HEK293T (cell line): ENCODE results near the gene MRGPRF.

Experiments used
- CTCF ChIA-PET: fragments of 350-600 bp; formaldehyde crosslinking; extraction: SDS; loops from one replicate; lab custom pipeline; 2021; ENCODE audit warnings: antibody characterized with exemption, inconsistent platforms; lab: Yijun Ruan, JAX
- POLR2A ChIA-PET: fragments of 350-600 bp; formaldehyde crosslinking; extraction: SDS; loops from one replicate; lab custom pipeline; 2020; ENCODE audit warnings: antibody characterized with exemption, inconsistent platforms; lab: Yijun Ruan, JAX
- DNase-seq: peaks from one replicate; pipeline ENCODE4 v3.0.0; 2012; ENCODE audit warnings: mixed read lengths; ENCODE audit errors: extremely low spot score
- ARNT ChIP-seq: fragments of 450-650 bp; IDR thresholded peaks from 2 replicates; pipeline ENCODE4 v1.6.1; 2017; ENCODE audit warnings: mild to moderate bottlenecking
- BHLHE40 ChIP-seq: fragments of 450-650 bp; IDR thresholded peaks from 2 replicates; pipeline ENCODE4 v1.6.1; 2016; ENCODE audit warnings: mild to moderate bottlenecking, moderate library complexity, borderline replicate concordance
- CTBP1 ChIP-seq: fragments of 450-650 bp; IDR thresholded peaks from 2 replicates; pipeline ENCODE4 v1.6.1; 2016; ENCODE audit warnings: borderline replicate concordance
- ELF4 ChIP-seq: fragments of 450-650 bp; IDR thresholded peaks from 2 replicates; pipeline ENCODE4 v1.6.1; 2017; ENCODE audit warnings: antibody characterized with exemption
- FOXA1 ChIP-seq: fragments of 450-650 bp; IDR thresholded peaks from 2 replicates; pipeline ENCODE4 v1.6.1; 2016; ENCODE audit warnings: mild to moderate bottlenecking
- FOXK2 ChIP-seq: fragments of 450-650 bp; IDR thresholded peaks from 2 replicates; pipeline ENCODE4 v1.6.1; 2016; ENCODE audit warnings: mild to moderate bottlenecking
- FOXM1 ChIP-seq: fragments of 450-650 bp; IDR thresholded peaks from 2 replicates; pipeline ENCODE4 v1.6.1; 2017; ENCODE audit warnings: mild to moderate bottlenecking, borderline replicate concordance
- HDGF ChIP-seq: fragments of 450-650 bp; IDR thresholded peaks from 2 replicates; pipeline ENCODE4 v1.6.1; 2017; ENCODE audit warnings: antibody characterized with exemption, borderline replicate concordance
- L3MBTL2 ChIP-seq: fragments of 450-650 bp; conservative IDR thresholded peaks from 2 replicates; pipeline ENCODE4 v1.6.1; 2016; ENCODE audit warnings: mild to moderate bottlenecking
- LEF1 ChIP-seq: fragments of 450-650 bp; IDR thresholded peaks from 2 replicates; pipeline ENCODE4 v1.6.1; 2017; ENCODE audit warnings: mild to moderate bottlenecking, borderline replicate concordance
- NFRKB ChIP-seq: fragments of 450-650 bp; IDR thresholded peaks from 2 replicates; pipeline ENCODE4 v1.6.1; 2016; ENCODE audit warnings: mild to moderate bottlenecking, moderate library complexity
- PKNOX1 ChIP-seq: fragments of 450-650 bp; IDR thresholded peaks from 2 replicates; pipeline ENCODE4 v1.6.1; 2016
- SP1 ChIP-seq: fragments of 450-650 bp; IDR thresholded peaks from 2 replicates; pipeline ENCODE4 v1.6.1; 2017
- SUZ12 ChIP-seq: fragments of 450-650 bp; IDR thresholded peaks from 2 replicates; pipeline ENCODE4 v1.6.1; 2016; ENCODE audit warnings: mild to moderate bottlenecking
- TARDBP ChIP-seq: fragments of 450-650 bp; IDR thresholded peaks from 2 replicates; pipeline ENCODE4 v1.6.1; 2016
- ZNF384 ChIP-seq: fragments of 450-650 bp; IDR thresholded peaks from 2 replicates; pipeline ENCODE4 v1.6.1; 2016

MRGPRF gene

GRCh38 chr11:68962527-68963250 lies 50.4 kb downstream of the MRGPRF start:
- no peak for DNase-seq
- no peak for TF ChIP-seq ZNF384
- CTCF ChIA-PET = no interaction called here
- POLR2A ChIA-PET = no interaction called here

DNA sequence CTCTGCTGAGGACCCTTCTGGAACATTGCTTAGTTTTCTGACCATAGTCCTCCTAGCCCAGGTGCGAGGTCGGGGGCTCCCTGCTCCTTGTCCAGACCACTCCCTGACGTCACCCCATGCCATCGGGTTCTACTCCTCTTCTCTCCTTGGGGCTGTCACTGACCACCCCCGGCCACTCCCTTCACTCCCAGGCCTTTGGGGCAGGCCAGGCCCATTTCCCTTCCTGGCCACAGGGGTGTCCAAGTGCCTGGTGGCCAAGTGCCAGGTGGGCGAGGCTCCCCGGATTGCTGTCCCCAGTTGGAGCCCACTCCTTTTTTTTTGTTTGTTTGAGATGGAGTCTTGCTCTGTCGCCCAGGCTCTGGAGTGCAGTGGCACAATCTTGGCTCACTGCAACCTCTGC lies 51.8 kb downstream of the MRGPRF start:
- DNase-seq = no peak
- POLR2A ChIA-PET = no interaction called here
- CTCF ChIA-PET = no interaction called here
- no peak for TF ChIP-seq TARDBP
- no peak for TF ChIP-seq LEF1

GRCh38 chr11:68960294-68961071 lies 52.6 kb downstream of the MRGPRF start:
- ChIA-PET CTCF (no interaction called here), POLR2A (no interaction called here)
- TF ChIP-seq ZNF384 = no peak
- DNase-seq = no peak

DNA sequence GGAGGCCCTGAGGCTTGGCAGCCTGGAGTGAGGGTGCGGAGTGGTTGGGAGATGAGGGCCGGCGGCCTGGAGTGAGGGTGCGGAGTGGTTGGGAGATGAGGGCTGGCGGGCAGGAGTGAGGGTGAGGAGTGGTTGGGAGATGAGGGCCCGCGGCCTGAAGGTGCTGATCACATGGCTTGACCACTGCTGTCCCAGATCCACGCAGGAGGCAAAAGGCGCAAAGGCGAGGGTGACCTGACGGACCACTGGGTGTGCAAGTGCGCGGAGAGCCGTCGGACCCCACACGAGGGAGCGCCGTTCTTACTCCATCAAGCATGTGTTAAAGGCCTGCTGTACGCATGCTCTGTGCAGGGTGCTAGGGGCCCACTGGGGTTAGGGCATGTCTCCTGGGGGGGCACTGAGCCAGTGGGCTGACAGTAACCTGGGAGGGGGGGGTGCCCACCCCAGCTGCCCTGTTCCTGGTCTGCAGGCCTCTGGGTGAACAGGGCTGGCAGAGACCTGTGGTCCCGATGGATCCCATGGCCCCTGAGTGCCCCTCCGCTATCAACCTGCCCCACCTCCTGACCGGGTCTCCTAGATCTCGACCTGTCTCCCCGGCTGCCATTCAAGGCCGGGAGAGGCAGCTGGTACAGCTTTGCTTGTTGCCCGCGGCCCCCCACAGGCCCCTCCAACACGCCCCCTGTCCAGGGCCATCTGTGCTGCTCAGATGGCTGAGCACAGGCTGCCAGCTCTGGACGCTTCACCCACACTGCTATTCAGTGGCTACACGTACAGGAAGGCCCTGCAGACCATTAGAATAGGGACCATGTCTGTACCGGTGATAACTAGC lies 53.4 kb downstream of the MRGPRF start:
- ChIA-PET POLR2A (no interaction called here), CTCF (no interaction called here)
- TF ChIP-seq ELF4 (no peak), PKNOX1 (no peak), L3MBTL2 (no peak), SP1 (no peak), FOXM1 (no peak), BHLHE40 (no peak), HDGF (no peak), TARDBP (no peak), FOXA1 (no peak), SUZ12 (no peak)
- no peak for DNase-seq

DNA sequence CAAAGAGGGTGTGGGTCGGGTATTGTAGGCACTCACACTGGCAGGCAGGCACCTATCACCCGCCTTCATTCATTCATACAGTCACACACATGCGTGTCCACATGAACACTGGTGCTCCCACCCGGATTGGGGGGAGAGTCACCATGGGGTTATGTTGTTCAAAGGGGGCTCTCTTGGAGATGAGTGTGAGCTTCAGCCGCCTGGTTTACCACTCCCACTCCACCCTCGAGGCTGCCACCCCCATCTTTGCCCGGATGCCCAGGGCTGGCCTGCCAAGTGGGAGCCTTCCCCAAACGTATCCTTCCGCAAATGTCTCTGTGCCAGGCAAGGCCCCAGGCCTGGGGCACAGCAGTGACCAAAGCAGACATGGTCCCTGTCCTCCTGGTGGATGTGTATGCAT lies 54.8 kb downstream of the MRGPRF start:
- TF ChIP-seq PKNOX1 (no peak), LEF1 (no peak), FOXM1 (no peak), SUZ12 (no peak), ARNT (no peak), TARDBP (no peak), ELF4 (no peak), FOXK2 (no peak), SP1 (no peak)
- ChIA-PET CTCF (interaction anchor here (0.6 kb wide), 1 partner anchor 21 kb away, joined by 3 read pairs; no protein-coding TSS in a partner anchor), POLR2A (no interaction called here)
- no peak for DNase-seq

DNA sequence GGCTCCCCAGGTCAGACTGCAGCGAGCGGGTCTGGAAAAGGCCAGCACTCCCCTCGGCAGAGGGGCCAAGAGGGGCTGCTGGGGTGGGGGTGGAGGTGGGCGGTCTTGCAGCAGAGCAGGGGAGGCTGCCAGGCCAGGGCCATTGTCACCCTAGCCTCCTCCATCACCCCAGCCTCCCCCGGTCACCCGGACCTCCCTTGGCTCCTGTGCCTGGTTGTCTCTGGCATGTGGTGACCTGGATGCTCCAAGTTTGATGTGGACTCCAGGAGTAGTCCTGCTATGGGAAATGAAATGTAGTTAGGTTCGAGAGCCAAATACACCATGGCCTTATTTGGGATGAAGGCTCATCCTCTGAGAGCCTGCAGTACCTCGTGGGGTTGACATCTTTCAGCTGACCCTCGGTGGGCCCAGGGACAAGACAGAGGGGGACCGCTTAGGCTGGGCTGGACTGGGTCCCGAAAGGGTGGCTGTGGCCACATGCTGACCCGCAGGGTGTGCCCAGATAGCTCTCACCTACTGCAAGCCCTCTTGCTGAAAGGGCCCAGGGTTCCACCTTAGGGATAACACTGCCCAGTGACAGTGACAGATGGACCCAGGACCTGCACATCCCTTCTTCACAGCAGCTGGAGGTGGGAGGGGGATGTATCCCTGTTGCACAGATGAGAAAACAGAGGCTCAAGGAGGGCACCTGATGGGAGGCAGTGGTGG lies 56.3 kb downstream of the MRGPRF start:
- no peak for TF ChIP-seq HDGF
- TF ChIP-seq NFRKB = no peak
- TF ChIP-seq PKNOX1 = no peak
- TF ChIP-seq ELF4 = no peak
- no peak for TF ChIP-seq SUZ12
- no peak for TF ChIP-seq BHLHE40
- no peak for TF ChIP-seq L3MBTL2
- TF ChIP-seq CTBP1 = no peak
- TF ChIP-seq TARDBP = no peak
- TF ChIP-seq ZNF384 = no peak
- TF ChIP-seq ARNT = no peak
- no peak for TF ChIP-seq LEF1
- no peak for TF ChIP-seq FOXA1
- no peak for TF ChIP-seq FOXM1
- TF ChIP-seq SP1 = no peak
- POLR2A ChIA-PET = no interaction called here
- no peak for DNase-seq

More for the DNA sequence above, 56.3 kb downstream of the MRGPRF start:
- CTCF ChIA-PET = no interaction called here
